C4-2B (cell line): ENCODE results near the gene DOCK10.

Experiments
- CTCF ChIP-seq: fragments of 450-650 bp; conservative IDR thresholded peaks from 2 replicates; pipeline ENCODE4 v1.5.1; 2017; ENCODE audit warnings: mild to moderate bottlenecking
- ZFX ChIP-seq: fragments of 450-650 bp; IDR thresholded peaks from 2 replicates; pipeline ENCODE4 v1.6.1; 2017

- TF ChIP-seq CTCF (no peak), ZFX (no peak)
Observed at GRCh38 chr2:224793946-224794345, 248.3 kb downstream of the DOCK10 start.
